CD8-positive, alpha-beta memory T cell (primary cell): ENCODE results near the gene ARPC5L. TPM values are rescaled to one million over a fixed set of nuclear protein-coding genes. Genes with fewer than 3 reads are reported as not detected.
"Not testable (repeated sequence)": the region's sequence is repeated elsewhere in the genome, so short reads cannot be mapped to it uniquely, and the experiment has no call there.

Experiments
- CTCF ChIA-PET: fragments of 350-600 bp; sonication (Branson Sonifier 250); formaldehyde crosslinking; loops from one replicate; lab custom pipeline; 2021; ENCODE audit warnings: antibody characterized with exemption; lab: Charles Lee
- POLR2A ChIA-PET: fragments of 350-600 bp; sonication (Branson Sonifier 250); formaldehyde crosslinking; loops from one replicate; lab custom pipeline; 2021; ENCODE audit warnings: antibody characterized with exemption; lab: Charles Lee
- DNase-seq, 5 donors: peaks; one replicate each; pipeline versions ENCODE4 v3.0.0 to v3.0.0-alpha.2; 2020 to 2022; ENCODE audit warnings: mixed read lengths in 1 of 5
- H3K27ac ChIP-seq: one replicate; pipeline ENCODE4 v1.7.0; 2013; ENCODE audit warnings: low read depth, mild to moderate bottlenecking, low read length, moderate library complexity
- H3K27me3 ChIP-seq: 2 replicates; pipeline ENCODE4 v1.7.0; 2013; ENCODE audit warnings: low read length, mild to moderate bottlenecking; ENCODE audit not compliant: insufficient read depth, poor library complexity, severe bottlenecking
- H3K36me3 ChIP-seq: 2 replicates; pipeline ENCODE4 v1.7.0; 2013; ENCODE audit warnings: mild to moderate bottlenecking, low read length, moderate library complexity; ENCODE audit not compliant: insufficient read depth
- H3K4me1 ChIP-seq: 2 replicates; pipeline ENCODE4 v1.7.0; 2013; ENCODE audit warnings: mild to moderate bottlenecking, low read length, moderate library complexity; ENCODE audit not compliant: insufficient read depth
- H3K4me3 ChIP-seq: 2 replicates; pipeline ENCODE4 v1.7.0; 2013; ENCODE audit warnings: mild to moderate bottlenecking, low read length
- H3K9me3 ChIP-seq: 2 replicates; pipeline ENCODE4 v1.7.0; 2013; ENCODE audit warnings: mild to moderate bottlenecking, low read length
- H3K27ac Mint-ChIP-seq, 8 donors: one replicate each; pipeline ENCODE4 v1.8.0; 2020 to 2021; ENCODE audit warnings: mixed read lengths in 8 of 8, mild to moderate bottlenecking in 6 of 8, inconsistent platforms in 3 of 8, moderate library complexity in 3 of 8
- H3K27me3 Mint-ChIP-seq, 2 donors: one replicate each; pipeline ENCODE4 v1.8.0; 2020 to 2021; ENCODE audit warnings: mixed read lengths in 2 of 2, mild to moderate bottlenecking in 1 of 2, moderate library complexity in 1 of 2
- H3K36me3 Mint-ChIP-seq, 3 donors: one replicate each; pipeline ENCODE4 v1.8.0; 2020 to 2021; ENCODE audit warnings: mixed read lengths in 3 of 3, inconsistent platforms in 1 of 3, mild to moderate bottlenecking in 1 of 3
- H3K4me1 Mint-ChIP-seq, 3 donors: one replicate each; pipeline ENCODE4 v1.8.0; 2020 to 2021; ENCODE audit warnings: mixed read lengths in 3 of 3, inconsistent platforms in 1 of 3, mild to moderate bottlenecking in 1 of 3
- H3K4me3 Mint-ChIP-seq, 7 donors: one replicate each; pipeline ENCODE4 v1.8.0; 2020 to 2021; ENCODE audit warnings: mixed read lengths in 7 of 7, mild to moderate bottlenecking in 6 of 7, moderate library complexity in 4 of 7, inconsistent platforms in 2 of 7
- H3K9me3 Mint-ChIP-seq, 5 donors: one replicate each; pipeline ENCODE4 v1.8.0; 2020 to 2022; ENCODE audit warnings: mixed read lengths in 5 of 5, mild to moderate bottlenecking in 3 of 5, moderate library complexity in 2 of 5, inconsistent platforms in 1 of 5
- polyA plus RNA-seq: library from polyadenylated mRNA; unstranded; fragments of 300-500 nt; fragmentation: Illumina TruSeq; gene quantifications from one replicate; pipeline ENCODE4 v1.2.3, GENCODE V29; 2021
- total RNA-seq, 2 experiments: library from RNA; stranded (reverse); gene quantifications; one replicate each; pipeline ENCODE4 v1.2.3, GENCODE V29; 2021

Gene ARPC5L
- total and polyA plus RNA-seq, 3 experiments from 2014 or later, result 116 to 120 (median 118) TPM

DNA sequence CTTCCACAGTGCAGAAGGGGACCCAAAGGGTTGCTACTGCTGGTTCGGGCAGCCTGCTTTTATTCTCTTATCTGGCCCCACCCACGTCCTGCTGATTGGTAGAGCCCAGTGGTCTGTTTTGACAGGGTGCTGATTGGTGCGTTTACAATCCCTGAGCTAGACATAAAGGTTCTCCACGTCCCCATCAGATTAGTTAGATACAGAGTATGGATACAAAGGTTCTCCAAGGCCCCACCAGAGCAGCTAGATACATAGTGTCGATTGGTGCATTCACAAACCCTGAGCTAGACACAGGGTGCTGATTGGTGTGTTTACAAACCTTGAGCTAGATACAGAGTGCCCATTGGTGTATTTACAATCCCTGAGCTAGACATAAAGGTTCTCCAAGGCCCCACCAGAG, 23.8 kb upstream of the ARPC5L start:
- peaks cover 7 to 22% of the 10 kb centered on the region in 2 donors for H3K27me3 Mint-ChIP-seq
- CTCF ChIA-PET, result interaction anchor here (1.0 to 2.7 kb wide), 2 partner anchors 15 to 63 kb away, joined by 3 to 8 read pairs; partner anchors contain the start of gene WDR38
- H3K4me1 ChIP-seq, H3K27me3 ChIP-seq, H3K36me3 Mint-ChIP-seq, H3K4me1 Mint-ChIP-seq, DNase-seq, H3K9me3 ChIP-seq, H3K27ac Mint-ChIP-seq, H3K4me3 ChIP-seq, H3K9me3 Mint-ChIP-seq, POLR2A ChIA-PET, H3K36me3 ChIP-seq, H3K27ac ChIP-seq: not testable (repeated sequence)
- H3K4me3 Mint-ChIP-seq, result peak overlapping the region in 1 of 7 donors; percentile 18

DNA sequence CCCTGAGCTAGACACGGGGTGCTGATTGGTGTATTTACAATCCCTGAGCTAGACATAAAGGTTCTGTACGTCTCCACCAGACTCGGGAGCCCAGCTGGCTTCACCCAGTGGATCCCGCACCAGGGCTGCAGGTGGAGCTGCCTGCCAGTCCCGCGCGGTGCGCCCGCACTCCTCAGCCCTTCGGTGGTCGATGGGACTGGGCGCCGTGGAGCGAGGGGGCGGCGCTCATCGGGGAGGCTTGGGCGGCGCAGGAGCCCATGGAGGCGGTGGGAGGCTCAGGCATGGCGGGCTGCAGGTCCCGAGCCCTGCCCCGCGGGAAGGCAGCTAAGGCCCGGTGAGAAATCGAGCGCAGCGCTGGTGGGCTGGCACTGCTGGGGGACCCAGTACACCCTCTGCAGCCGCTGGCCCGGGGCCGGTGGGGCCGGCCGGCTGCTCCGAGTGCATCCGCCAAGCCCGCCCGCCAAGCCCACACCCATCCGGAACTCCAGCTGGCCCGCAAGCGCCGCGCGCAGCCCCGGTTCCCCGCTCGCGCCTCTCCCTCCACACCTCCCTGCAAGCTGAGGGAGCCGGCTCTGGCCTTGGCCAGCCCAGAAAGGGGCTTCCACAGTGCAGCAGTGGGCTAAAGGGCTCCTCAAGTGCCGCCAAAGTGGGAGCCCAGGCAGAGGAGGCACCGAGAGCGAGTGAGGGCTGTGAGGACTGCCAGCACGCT, 23.2 kb upstream of the ARPC5L start:
- H3K27ac Mint-ChIP-seq, H3K27me3 ChIP-seq, H3K9me3 Mint-ChIP-seq, DNase-seq, H3K4me3 Mint-ChIP-seq, H3K9me3 ChIP-seq, H3K4me3 ChIP-seq, POLR2A ChIA-PET, H3K4me1 ChIP-seq, H3K36me3 ChIP-seq, H3K4me1 Mint-ChIP-seq, H3K27ac ChIP-seq, H3K36me3 Mint-ChIP-seq: not testable (repeated sequence)
- H3K27me3 Mint-ChIP-seq, result peaks cover 7 to 22% of the 10 kb centered on the region in 2 donors
- CTCF ChIA-PET, result interaction anchor here (1.0 kb wide), 1 partner anchor 63 kb away, joined by 3 read pairs; no protein-coding TSS in a partner anchor

DNA sequence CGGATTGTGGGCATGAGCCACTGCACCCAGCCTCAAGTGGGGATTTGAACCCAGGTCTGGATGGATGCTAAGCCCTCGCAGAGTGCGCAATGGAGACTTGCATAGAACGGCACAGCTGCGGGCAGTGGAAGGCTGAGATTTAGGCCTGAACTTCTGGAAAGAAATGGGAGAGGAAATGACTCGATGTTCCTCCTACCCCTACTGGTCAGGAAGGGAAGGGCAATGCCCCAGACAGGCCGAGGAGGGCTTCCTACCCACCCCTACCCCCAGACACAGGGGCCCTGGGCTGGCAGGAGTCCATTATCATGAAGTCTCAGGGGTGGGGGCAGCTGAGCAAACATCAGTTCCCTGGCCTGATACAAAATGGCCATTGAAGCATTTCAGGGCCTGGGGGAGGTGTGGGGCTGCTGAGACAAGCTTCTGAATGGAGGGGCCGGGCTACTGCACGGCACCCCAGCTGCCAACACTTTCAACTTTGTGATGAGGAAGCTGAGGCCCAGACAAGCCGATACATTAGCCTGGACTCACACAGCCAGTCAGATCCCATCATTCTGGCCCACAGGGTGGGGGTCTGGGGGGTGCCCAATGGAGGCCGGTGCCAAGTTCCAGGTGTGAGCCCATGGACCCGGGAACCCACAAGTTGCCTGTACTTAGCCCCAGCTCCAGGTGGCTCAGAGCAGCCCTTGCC, 22.2 kb upstream of the ARPC5L start:
- no peaks in the 10 kb centered on the region for H3K4me1 Mint-ChIP-seq
- peak overlapping the region in 1 of 8 donors; percentile 30 for H3K27ac Mint-ChIP-seq
- H3K4me3 Mint-ChIP-seq, result no peak overlapping the region
- Histone ChIP-seq H3K9me3 (no peaks in the 10 kb centered on the region), H3K27ac (no peak overlapping the region), H3K27me3 (no peaks in the 10 kb centered on the region), H3K36me3 (no peaks in the 10 kb centered on the region), H3K4me1 (no peaks in the 10 kb centered on the region), H3K4me3 (no peak overlapping the region)
- CTCF ChIA-PET, result interaction anchor here (0.8 to 2.6 kb wide), 5 partner anchors 12 to 81 kb away, joined by 3 to 14 read pairs (median 4); partner anchors contain the start of genes NR6A1 and WDR38
- POLR2A ChIA-PET, result no interaction called here
- H3K36me3 Mint-ChIP-seq, result no peaks in the 10 kb centered on the region
- H3K9me3 Mint-ChIP-seq, result no peaks in the 10 kb centered on the region
- H3K27me3 Mint-ChIP-seq, result peaks cover 7 to 22% of the 10 kb centered on the region in 2 donors
- DNase-seq, result no peak

GRCh38 chr9:124840300-124840833, 21.6 kb upstream of the ARPC5L start:
- H3K36me3 ChIP-seq, result no peaks in the 10 kb centered on the region
- H3K27me3 Mint-ChIP-seq, result peaks cover 7 to 20% of the 10 kb centered on the region in 2 donors
- H3K4me1 ChIP-seq, result no peaks in the 10 kb centered on the region
- H3K4me3 Mint-ChIP-seq, result no peak overlapping the region
- H3K27me3 ChIP-seq, result no peaks in the 10 kb centered on the region
- no peak overlapping the region for H3K27ac Mint-ChIP-seq
- no peaks in the 10 kb centered on the region for H3K4me1 Mint-ChIP-seq
- H3K4me3 ChIP-seq, result no peak overlapping the region
- no peak overlapping the region for H3K27ac ChIP-seq
- H3K9me3 Mint-ChIP-seq, result no peaks in the 10 kb centered on the region
- no peaks in the 10 kb centered on the region for H3K9me3 ChIP-seq
- CTCF ChIA-PET, result interaction anchor here (0.8 to 2.6 kb wide), 6 partner anchors 11 to 81 kb away, joined by 3 to 14 read pairs (median 4); partner anchors contain the start of genes NR6A1 and WDR38
- DNase-seq, result no peak
- POLR2A ChIA-PET, result no interaction called here
- no peaks in the 10 kb centered on the region for H3K36me3 Mint-ChIP-seq

- H3K27me3 Mint-ChIP-seq, result peaks cover 7 to 15% of the 10 kb centered on the region in 2 donors
- ChIA-PET CTCF (interaction anchor here (1.1 to 2.6 kb wide), 4 partner anchors 10 to 41 kb away, joined by 3 to 14 read pairs (median 4); partner anchors contain the start of gene WDR38), POLR2A (no interaction called here)
Measured at GRCh38 chr9:124841075-124841821, 20.7 kb upstream of the ARPC5L start.

DNA sequence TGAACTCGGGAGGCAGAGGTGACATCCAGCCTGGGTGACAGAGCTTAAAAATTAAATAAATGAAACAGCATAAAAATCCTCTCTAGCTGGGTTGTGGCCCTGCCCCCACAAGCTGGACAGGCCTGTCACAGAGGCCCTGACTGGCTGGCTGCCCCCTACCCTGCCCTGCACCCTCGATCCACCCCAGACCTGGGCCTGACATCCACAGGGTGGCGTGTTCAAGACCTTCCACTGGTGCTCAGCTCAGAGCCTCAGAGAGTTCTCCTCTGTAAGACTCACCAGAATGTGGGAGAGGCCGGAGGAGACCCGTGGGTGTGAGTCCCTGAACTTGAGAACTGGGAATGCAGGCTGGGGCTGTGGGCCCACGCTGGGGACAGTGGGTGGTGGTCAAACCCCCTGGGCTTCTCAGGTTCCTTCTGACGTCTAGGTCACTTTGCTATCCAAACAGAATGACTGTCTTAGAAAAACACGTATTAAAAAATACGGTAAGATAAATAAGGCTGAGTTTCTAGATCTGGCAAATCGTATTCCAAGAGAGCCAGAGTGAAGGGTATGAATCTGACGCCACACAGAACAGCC, 18.4 kb upstream of the ARPC5L start:
- Mint-ChIP-seq H3K36me3 (no peaks in the 10 kb centered on the region), H3K4me1 (no peaks in the 10 kb centered on the region), H3K9me3 (no peaks in the 10 kb centered on the region), H3K27me3 (peaks cover 0 to 4% of the 10 kb centered on the region in 2 donors), H3K27ac (no peak overlapping the region), H3K4me3 (no peak overlapping the region)
- Histone ChIP-seq H3K36me3 (no peaks in the 10 kb centered on the region), H3K4me1 (no peaks in the 10 kb centered on the region), H3K9me3 (no peaks in the 10 kb centered on the region), H3K27ac (no peak overlapping the region), H3K4me3 (no peak overlapping the region), H3K27me3 (no peaks in the 10 kb centered on the region)
- no peak for DNase-seq
- ChIA-PET CTCF (interaction anchor here (0.6 kb wide), 1 partner anchor 9 kb away, joined by 3 read pairs; no protein-coding TSS in a partner anchor), POLR2A (no interaction called here)

More at GRCh38 chr9:124841075-124841821, 20.7 kb upstream of the ARPC5L start:
- Histone ChIP-seq H3K27me3 (no peaks in the 10 kb centered on the region), H3K4me1 (no peaks in the 10 kb centered on the region), H3K27ac (no peak overlapping the region), H3K4me3 (no peak overlapping the region), H3K9me3 (no peaks in the 10 kb centered on the region), H3K36me3 (no peaks in the 10 kb centered on the region)
- no peak for DNase-seq
- Mint-ChIP-seq H3K36me3 (no peaks in the 10 kb centered on the region), H3K27ac (peak overlapping the region in 1 of 8 donors; percentile 93), H3K4me1 (no peaks in the 10 kb centered on the region), H3K4me3 (no peak overlapping the region), H3K9me3 (no peaks in the 10 kb centered on the region)

- H3K4me1 ChIP-seq, result no peaks in the 10 kb centered on the region
- Mint-ChIP-seq H3K27me3 (peaks cover 0 to 2% of the 10 kb centered on the region in 2 donors), H3K36me3 (no peaks in the 10 kb centered on the region), H3K4me3 (no peak overlapping the region), H3K27ac (peak overlapping the region in 2 of 8 donors; percentile 82 to 88), H3K4me1 (no peaks in the 10 kb centered on the region), H3K9me3 (no peaks in the 10 kb centered on the region)
- H3K27ac ChIP-seq, result no peak overlapping the region
- POLR2A ChIA-PET, result no interaction called here
- H3K36me3 ChIP-seq, result no peaks in the 10 kb centered on the region
- H3K9me3 ChIP-seq, result no peaks in the 10 kb centered on the region
- CTCF ChIA-PET, result no interaction called here
- H3K4me3 ChIP-seq, result no peak overlapping the region
- DNase-seq, result no peak
- no peaks in the 10 kb centered on the region for H3K27me3 ChIP-seq
Measured at GRCh38 chr9:124844291-124844690, 17.6 kb upstream of the ARPC5L start.
